HG03442 (cell line): Measurements from ENCODE around the gene LPIN3.

Experiments used
- ATAC-seq: cut with Tn5 transposase; IDR thresholded peaks from one replicate; pipeline ENCODE4 v1.9.1; 2021; ENCODE audit warnings: mild to moderate bottlenecking, moderate library complexity; ENCODE audit not compliant: unreplicated experiment

LPIN3 gene

DNA sequence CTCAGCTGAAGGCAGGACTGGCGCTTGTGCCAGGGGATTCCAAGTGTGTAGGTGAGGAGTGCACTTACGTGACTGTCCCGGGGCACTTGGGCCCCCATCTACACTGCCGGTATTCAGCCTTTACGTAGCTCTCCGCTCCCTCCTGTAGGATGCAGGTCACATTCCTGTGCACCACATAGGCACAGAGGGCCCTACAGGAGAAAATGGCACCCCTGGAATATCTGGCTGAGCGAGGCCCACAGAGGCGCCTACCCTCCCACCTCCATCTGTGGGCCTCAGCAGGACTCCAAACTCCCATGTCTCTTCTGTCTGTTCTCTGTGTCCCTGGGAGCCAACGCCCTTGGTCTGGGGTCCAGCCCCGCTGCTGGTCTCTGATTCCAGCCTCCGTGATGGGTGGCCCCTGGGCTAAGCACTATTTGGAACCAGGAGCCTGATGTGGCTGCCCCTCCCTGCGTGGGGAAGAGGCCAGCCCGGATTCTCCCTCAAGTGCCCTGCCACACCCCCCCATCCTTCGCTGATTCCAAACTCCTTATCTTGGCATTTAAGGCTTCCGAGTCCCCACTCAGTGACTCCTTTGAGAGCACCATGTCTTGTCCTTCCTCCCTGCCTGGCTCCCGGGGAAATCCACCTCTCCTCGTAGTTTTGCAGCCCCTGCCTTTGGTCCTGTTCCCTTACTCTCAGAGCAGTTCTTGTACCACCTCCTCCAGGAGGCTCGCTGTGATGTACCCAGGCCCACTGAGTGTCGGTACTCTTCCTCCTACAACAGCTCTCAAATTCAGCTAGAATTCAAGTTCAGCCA lies 24.5 kb downstream of the LPIN3 start:
- ATAC-seq: no peak

DNA sequence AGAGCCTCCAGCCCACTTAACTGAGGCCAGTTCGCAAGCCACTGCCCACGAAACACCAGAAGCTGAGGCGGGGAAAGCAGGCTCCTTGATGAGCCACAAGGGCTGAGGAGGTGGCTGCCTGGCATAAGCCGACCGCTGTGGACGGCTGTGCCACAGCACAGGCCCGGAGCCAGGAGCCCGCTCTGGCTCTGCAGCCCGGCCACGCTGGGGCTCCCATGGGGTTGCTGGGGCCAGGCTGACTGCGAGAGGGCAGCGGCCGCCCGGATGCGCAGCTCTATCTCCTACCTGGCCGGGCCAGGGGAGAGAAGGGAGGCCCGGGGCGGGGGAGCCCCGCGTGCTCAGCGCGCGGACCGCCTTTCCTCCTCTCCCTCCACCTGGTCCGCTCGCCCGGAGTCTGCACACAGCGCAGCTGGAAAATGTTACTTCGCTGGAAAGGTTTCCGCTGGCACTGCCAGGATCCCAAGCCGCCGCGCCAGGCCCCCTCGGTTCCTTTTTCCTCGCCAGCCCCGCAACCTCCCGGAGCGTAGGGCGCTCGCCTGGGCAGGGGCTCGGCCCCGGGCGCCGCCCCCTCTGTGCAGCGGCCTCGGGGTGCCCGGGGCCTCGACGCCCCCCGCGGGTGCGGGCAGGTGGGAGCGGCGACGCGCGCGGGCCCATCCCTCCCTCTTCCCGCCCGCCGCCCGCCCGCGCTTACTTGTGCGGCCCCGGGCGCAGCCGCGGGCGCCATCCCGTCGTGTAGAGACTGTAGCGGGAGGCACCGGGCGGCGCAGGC lies 25.3 kb downstream of the LPIN3 start:
- ATAC-seq: no peak

DNA sequence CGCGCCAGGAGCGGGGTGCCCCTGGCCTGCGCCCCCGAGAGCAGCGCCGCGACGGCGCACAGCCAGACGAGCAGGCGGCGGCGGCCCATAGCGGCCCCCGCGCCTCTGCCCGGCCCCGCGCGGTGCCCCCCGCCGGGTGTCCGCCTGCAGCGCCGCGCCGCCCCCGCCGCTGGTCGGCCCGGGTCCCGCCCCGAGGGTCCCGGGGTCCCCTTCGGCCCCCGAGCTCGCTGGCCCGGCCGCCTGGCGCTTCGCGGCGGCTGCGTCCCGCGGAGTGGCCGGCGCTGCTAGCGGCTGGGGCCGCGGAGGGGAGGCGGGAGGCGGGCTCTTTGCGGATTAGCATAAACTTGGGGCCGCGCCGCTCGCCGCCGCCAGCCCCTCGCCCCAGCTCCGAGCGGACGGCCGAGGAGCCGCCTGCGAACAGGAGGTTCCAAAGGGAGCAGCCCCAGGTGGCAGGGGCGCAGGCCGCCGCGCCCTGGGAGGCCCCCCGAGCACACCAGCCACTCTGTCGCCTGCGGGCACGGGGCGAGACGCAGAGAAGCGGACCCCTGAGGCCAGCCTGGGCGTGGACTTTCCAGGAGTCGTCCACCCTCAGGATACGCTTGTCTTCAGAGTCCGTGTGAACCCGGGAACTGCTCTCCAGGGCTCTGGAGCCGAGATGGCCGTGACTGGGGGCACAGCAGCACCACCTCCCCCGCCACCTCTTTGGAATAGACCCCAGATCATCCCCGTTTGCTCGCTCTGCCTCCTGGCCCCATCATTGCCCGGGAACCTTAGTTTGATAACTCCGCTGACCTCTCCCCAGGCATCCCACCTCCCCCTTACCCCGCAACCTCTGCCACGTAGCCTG lies 26.1 kb downstream of the LPIN3 start, which contains the start of gene EMILIN3:
TSS of gene EMILIN3 (minus strand) at position 273 of the 847 bp plus-strand sequence. CDS start at position 89, 184 bp downstream.
- ATAC-seq: no peak

DNA sequence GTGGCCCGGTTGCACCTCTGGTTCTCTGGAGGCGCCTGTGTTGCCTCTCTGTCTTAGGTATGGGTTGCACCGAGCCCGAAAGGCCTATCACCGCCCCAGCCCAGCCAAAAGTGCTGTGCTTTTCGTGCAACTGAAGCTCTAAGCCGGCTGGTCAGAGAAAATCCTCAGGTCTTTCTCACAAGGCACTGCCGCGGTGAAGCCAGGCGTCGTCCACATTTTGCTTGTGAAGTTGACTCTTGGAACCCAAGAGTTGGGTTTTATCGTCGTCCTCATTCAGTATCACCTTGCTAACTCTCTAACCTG lies 26.7 kb downstream of the LPIN3 start:
- no peak for ATAC-seq

DNA sequence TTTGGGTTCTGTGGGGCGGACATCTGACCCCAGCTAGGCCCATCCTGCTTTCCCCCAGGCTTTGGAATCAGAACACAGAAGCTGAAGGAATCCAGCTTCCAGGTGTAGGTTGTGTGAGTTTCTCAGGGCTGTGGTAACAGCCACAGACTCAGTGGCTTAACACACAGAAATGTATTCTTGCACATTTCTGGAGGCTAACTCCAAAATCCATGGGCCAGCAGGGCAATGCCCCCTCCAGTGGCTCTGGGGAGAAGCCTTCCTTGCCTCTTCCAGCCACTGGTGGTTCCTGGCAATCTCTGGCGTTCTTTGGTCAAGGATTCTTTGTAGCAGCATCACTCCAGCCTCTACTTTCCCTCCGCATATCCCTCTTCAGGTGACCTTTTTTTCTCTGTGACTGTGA lies 27.3 kb downstream of the LPIN3 start:
- no peak for ATAC-seq

DNA sequence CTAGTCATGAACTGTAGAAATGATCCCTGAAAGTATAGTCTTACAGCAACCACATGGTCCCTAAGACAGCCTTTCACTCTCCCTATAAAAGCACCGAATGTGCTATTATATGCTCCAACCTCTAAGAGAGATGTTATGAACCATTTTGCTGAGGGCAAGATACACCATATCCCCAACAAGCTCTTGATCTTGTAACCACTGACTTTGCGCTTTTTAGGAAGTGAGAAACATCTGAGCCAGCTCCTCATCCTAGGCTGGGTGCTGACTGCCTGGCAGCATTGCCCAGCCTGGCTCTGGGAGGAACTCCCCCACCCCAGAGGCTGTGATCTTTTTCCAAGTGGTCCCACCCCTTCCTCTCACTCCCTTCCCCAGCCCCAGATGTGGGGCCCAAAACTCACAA lies 29.1 kb downstream of the LPIN3 start:
- no peak for ATAC-seq

DNA sequence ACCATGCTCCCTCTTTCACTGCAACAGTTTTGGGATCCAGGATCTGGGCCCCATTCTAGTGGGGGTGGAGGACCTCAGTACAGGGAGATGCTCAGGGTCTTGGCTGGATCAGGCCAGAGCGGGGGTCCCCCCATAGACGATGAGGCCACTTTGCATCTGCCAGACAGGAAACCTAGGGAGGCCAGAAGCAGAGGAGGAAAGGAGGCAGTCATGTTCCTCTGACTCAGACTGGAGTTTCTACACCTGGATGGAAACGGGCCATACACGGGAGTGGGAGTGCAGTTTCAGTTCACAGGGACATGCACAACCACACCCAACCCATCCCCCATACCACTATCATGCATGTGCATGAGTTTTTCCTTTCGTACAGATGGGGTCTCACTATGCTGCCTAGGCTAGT lies 29.6 kb downstream of the LPIN3 start:
- ATAC-seq: no peak

DNA sequence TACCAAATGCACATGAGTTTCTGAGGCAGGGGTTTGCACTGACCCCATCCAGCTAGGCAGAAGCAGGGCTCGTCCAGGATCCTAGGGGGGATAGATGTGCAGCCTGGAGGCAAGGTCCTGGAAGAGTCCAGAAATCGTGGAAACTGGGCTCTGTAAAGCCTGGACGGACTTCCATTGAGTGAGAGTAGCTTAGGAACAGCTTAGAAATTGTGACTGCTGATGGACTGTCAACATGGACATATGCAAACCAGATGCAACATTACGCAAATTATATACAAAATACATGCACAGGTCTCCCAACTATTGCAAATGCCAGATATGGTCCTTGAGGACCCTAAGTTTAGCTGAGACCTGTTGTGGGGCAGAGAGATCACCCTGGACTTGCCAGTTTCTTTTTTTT lies 30.8 kb downstream of the LPIN3 start:
- no peak for ATAC-seq

DNA sequence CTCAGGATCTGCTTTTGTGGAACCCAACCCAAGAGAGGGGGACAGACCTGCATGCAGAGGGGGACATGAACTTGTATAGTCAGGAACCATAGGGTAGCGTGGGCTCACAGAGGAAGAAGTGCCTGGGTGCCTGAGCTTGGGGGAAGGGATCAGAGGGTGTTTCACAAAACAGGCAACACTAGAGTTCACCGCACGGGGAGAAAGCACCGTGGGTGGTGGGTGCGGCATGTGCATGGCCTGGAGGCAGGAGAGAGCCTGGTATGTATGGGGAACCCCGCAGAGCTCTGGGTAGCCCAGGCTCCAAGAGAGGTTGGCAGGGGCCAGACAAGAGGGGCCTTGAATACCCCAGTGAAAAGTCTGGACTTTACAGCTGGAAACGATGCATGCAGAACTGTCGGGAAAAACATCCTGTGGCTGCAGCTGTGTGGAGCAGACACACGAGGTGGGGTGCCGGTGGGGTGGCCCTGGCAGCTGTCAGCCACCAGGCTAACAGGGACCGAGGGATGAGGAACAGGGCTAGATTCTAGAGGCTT lies 32.7 kb downstream of the LPIN3 start:
- ATAC-seq: no peak

DNA sequence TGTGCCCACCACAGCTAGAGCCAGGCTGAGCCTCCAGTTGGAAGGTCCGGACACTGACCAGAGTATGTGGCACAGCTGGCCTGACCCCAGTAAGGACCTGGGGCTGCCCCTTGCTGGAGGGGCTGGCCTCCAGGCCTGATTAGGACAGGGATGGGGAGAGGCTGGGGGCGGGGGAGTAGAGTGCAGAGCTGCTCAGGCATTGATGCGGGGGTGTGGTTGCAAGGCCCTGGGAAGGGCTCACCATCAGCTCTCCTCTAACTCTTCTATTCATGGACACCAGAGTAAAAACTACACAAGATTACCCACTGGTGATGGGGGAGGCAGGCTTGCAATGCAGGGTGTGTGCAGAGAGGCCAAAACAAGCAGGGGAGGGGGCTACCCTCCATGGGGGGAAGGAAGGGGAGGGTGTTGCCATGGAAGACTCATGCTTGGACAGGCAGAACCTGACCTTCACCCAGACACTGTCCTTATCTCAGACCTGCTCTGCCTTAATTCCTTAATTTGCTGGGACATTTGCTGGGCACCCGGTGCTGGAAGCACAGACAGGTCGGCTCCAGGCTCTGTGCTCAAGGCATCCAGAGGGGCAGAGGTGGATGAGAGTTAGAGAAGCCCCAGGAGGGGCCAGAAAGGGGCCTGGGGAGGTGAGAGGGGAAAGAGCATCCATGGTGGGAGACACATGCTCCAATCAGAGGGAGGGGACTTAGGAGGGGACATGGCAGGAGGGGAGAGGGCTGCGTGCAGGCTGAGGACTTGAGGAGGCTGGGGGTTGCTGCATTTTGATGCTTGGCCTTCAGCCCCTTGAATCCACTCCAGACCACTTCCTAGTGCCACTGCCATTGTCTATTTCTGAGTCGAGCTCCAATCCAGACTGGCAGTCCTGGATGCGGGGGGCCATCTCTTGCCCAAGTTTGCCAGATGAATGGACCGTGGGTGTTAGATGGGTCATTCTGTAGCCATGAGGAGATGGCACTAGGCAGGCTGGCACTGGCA lies 33.6 kb downstream of the LPIN3 start:
- ATAC-seq: no peak

DNA sequence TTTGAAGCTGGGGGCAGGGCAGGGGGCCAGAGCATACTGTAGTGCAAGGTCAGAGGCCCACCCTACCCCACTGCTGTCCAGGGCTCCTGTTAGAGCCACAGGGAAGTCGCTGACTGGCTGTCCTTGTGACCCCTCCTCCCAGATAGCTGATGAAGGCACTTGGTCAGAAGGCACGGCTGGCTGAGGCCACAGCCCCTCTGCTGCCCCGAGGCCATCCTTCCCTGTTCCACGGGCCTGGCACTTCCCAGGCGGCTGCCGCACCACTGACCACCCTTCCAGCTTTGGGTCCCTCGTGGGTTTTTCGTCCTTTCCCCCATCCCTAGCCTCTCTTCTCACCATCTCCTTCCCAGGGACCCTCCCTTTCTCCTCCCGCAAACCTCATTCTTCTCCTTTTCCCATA lies 35.2 kb downstream of the LPIN3 start:
- ATAC-seq: no peak

DNA sequence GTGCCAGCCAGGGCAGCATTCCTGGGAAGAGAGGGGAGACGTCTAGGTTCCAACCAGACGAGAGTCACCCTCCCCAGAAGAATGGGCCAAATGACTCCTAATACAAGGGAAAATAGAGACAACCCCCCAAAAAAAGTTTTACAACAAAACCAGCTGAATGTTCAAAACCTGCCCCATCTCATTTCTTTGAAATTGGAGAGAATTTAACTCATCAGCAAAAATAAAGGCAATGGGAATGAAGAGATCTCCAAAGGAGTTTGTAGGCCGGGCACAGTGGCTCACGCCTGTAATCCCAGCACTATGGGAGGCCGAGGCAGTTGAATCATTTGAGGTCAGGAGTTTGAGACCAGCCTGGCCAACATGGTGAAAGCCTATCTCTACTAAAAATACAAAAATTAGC lies 35.7 kb downstream of the LPIN3 start:
- ATAC-seq: no peak

DNA sequence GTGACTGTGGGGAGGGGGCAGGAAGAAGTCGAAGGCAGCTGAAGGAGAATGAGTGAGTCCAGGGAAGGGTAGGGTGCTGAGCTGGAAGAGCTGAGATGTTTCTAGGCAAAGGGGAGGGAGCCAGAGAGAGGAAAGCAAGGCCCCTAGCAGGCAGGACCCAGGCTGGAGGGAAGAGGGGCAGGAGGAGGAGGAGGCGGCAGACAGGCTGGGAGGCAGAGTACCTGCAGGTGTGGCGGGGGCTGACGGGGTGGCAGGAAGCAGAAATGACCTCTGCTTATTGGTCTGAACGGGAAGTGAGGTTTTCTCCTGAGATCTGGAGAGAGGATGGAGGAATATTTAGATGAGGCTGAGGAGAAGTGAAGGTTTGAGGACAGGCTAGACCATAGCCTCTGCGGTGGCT lies 36.7 kb downstream of the LPIN3 start:
- ATAC-seq: no peak

DNA sequence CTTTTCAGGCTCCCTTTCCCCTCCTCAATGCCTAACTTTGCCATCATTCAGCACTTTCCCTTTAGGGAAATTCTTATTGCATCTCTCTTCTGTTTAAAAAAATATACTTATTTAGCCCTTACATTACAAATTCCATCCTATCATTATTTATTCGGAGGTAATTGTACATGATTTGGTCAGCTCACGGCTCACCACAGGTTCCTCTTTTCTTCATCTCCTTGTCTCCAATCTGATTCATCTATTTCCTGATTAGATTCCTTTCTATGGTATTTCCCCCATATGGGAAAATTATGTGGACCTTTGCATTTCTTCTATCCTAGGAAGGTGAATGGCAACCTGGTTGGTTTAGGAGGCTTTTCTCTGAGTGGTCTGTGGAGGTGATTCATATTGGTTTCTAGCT lies 38.9 kb downstream of the LPIN3 start:
- ATAC-seq: no peak

DNA sequence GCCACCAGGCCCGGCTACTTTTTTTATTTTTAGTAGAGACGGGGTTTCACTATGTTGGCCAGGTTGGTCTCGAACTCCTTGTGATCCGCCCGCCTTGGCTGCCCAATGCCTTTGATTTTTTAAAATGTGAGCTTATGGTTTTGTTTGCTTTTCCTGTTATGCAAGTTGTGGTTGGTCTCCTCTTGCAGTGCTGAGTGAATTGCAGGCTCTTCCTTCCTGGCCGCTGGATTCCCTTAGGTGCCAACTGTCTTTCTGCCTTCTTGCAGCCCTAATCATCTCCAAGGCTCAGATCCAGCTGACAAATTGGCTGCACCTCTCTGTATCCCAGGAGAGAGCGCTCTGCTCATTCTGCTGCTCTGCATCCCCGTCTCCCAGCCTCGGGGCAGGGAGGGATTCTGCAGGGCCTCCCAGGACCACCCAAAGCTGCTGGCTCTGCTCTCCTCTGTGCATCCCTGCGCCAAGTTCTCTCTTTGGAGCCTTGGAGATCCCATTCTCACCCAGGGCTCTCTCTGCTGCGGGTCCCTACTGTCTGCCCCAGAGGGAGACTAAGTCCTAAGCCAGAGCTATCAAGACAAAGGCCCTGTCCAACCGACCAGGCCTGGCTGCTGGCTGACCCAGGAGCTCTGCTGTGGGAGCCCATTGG lies 40.1 kb downstream of the LPIN3 start:
- no peak for ATAC-seq

DNA sequence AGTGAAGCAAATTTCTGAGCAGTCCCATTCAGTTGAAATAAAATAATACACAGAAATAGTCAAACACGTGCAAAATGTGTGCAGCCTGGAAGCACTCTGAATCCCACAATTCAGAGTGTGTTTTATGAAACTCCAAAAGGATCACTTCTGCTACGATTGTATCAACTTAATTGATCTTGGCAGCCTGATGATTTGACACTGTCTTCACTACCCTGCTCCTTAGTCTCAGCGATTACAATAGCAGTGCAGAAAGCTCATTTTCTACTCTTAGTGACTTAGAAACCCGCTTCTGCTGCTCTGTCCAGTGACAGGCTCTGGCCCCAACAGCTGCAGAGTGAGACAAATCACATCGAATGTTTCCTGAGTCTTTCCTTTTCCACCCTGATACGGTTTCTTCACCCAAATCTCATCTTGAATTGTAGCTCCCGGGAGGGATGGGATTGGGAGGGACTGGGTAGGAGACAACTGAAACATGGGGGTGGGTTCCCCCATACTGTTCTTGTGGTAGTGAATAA lies 42.2 kb downstream of the LPIN3 start:
- ATAC-seq: no peak

DNA sequence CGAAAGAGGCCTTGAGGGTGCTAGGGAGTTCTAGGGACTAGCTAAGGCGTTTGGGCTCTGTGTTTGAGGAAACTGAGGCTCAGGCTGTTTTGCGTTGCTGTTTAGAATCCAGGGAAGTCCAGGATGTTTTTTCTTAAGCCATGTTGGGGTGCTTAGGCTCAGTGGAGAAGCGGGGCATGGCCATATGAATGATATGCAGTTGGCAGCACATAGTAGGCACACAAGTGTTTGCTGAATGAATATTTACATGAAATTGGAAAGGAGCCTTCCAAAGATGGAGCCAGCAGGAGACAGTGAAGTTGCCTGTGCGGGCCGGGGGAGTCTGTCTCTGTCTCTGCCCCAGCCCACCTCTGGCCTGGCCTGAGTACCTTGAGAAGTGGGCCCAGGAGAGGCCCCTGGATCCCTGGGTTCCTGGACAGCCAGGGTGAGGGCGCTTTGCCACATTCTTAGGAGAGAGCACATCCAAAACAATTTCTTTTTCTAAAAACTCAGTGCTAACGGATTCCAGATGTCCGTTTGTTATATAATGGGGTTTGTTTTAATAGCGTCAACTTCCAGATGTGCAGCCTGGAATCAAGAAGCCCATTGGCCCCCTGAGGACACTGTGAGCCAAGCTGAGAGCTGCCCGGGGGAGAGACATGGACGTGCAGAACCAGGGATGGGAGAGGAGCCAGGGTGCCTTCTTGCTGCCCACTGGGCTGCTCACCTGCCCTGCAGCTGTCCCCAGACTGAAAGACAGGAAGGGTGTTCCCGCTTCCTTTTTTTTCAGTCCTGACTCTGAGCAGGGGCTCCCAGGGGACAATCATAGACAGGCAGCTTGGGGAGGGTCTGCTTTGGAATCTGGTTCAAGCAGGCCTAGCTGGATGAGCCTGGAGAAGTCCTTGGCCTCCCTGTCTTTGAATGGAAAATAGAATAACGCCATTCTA lies 46.1 kb downstream of the LPIN3 start:
- no peak for ATAC-seq

DNA sequence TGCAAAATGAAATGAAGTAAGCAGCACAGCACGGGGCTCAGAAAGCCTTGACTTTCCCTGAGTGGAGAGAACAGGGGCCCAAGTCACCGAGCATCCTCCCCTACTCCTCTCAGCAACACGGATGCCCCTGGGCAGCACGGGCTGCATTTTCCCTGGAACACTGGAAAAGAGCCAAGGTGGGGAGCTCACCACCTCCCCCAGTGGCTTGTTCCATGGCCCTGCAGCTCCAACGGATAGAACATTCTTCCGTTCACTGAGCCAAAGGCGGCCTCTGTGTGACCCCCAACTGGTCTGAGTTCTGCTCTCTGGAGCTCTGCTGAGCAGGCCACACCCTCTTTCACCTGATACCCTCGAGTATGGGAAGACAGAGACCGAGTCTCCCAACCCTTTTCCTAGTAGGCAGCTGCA lies 46.8 kb downstream of the LPIN3 start:
- ATAC-seq: no peak
